Mammary epithelial cell (primary cell): ENCODE data around the gene RPTOR.

Experiments used
- EZH2 ChIP-seq: IDR thresholded peaks from 2 replicates; pipeline ENCODE4 v1.6.1; 2012; ENCODE audit warnings: low read length, inconsistent platforms, borderline replicate concordance
- TF ChIP-seq, protein P1 (sequence below), 2 donors: IDR thresholded peaks in 1 of 2; conservative IDR thresholded peaks in 1 of 2; 2 replicates each; pipeline ENCODE4 v1.5.1; 2011 to 2012; ENCODE audit warnings: inconsistent platforms in 2 of 2, low read length in 2 of 2, mild to moderate bottlenecking in 2 of 2, control low read depth in 1 of 2, low read depth in 1 of 2; ENCODE audit not compliant: insufficient read depth in 1 of 2; ENCODE audit errors: extremely low read depth in 1 of 2

DNA sequence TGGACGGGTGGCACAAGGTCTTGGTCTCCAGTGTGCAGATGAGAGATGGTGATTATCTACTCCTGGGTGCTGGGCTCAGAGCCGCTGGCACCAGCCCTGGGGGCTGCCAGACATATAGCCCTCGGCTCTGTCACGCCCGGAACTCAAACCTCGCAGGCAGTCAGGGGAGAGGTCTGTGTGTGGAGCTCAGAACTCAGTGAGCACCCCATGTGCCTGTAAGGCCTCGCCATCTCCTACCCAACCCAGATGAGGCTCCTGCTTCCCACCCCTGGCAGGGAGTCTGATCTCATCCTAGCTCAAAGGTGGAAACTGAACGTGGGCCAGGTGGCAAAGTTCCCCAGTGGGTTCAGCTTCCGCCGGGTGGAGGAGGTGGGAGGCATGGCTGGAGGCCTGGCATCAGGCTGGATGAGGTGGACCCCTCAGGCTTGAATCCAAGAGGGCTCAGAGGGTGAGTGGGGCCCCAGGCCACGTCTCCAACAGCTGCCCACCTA is 45.7 kb upstream of the RPTOR start:
- TF ChIP-seq, protein P1, sequence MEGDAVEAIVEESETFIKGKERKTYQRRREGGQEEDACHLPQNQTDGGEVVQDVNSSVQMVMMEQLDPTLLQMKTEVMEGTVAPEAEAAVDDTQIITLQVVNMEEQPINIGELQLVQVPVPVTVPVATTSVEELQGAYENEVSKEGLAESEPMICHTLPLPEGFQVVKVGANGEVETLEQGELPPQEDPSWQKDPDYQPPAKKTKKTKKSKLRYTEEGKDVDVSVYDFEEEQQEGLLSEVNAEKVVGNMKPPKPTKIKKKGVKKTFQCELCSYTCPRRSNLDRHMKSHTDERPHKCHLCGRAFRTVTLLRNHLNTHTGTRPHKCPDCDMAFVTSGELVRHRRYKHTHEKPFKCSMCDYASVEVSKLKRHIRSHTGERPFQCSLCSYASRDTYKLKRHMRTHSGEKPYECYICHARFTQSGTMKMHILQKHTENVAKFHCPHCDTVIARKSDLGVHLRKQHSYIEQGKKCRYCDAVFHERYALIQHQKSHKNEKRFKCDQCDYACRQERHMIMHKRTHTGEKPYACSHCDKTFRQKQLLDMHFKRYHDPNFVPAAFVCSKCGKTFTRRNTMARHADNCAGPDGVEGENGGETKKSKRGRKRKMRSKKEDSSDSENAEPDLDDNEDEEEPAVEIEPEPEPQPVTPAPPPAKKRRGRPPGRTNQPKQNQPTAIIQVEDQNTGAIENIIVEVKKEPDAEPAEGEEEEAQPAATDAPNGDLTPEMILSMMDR (conservative IDR thresholded peaks at IDR 0.05 in 1 of 2, IDR thresholded peaks at IDR 0.05 in 1 of 2; ENCODE audit: extremely low read depth in 1 of 2, insufficient read depth in 1 of 2, low read depth in 1 of 2, low read length in 2 of 2) = no peak
- TF ChIP-seq EZH2 = no peak
